Upper lobe of left lung (tissue), 6 donors: Measurements from ENCODE around the gene NUDC. TPM values are rescaled to one million over a fixed set of nuclear protein-coding genes. Genes with fewer than 3 reads are reported as not detected.
A peak's percentile ranks its signal among the peaks of the same experiment; 100 is the strongest.
"Not testable (repeated sequence)": the region's sequence is repeated elsewhere in the genome, so short reads cannot be mapped to it uniquely, and the experiment has no call there.

Experiments
- ATAC-seq, 2 donors: fragments of 200-7000 bp; cut with Tn5 transposase; one replicate each; pipeline ENCODE4 v1.9.1; 2022; ENCODE audit warnings: mild to moderate bottlenecking in 2 of 2, moderate library complexity in 2 of 2; ENCODE audit not compliant: low FRiP score in 2 of 2
- DNase-seq, 2 donors: peaks; one replicate each; pipeline ENCODE4 v3.0.0-alpha.2; 2019 to 2020
- H3K27ac ChIP-seq, 4 donors: fragments of 200-600 bp; sonication (generic); one replicate each; pipeline ENCODE4 v1.5.1; 2016 to 2019
- H3K27me3 ChIP-seq, 4 donors: fragments of 200-600 bp; sonication (generic); one replicate each; pipeline ENCODE4 v1.5.1; 2017 to 2019
- H3K36me3 ChIP-seq, 4 donors: fragments of 200-600 bp; sonication (generic); one replicate each; pipeline ENCODE4 v1.5.1; 2016 to 2019
- H3K4me1 ChIP-seq, 4 donors: fragments of 200-600 bp; sonication (generic); one replicate each; pipeline ENCODE4 v1.5.1; 2018 to 2019
- H3K4me3 ChIP-seq, 4 donors: fragments of 200-600 bp; sonication (generic); one replicate each; pipeline ENCODE4 v1.5.1; 2017 to 2019; ENCODE audit warnings: mild to moderate bottlenecking in 2 of 4, moderate library complexity in 1 of 4
- H3K9me3 ChIP-seq, 4 donors: fragments of 200-600 bp; sonication (generic); one replicate each; pipeline ENCODE4 v1.5.1; 2018 to 2019
- CTCF ChIP-seq, 6 experiments: fragments of 450-650 bp in 4 of 6; fragments of 200-600 bp in 2 of 6; sonication (generic) in 2 of 6; IDR thresholded peaks; one replicate each; pipeline ENCODE4 v1.5.1; 2016 to 2019; ENCODE audit warnings: antibody characterized with exemption in 6 of 6
- EP300 ChIP-seq, 4 donors: sonication (generic); formaldehyde crosslinking; IDR thresholded peaks; one replicate each; pipeline ENCODE4 v1.5.1; 2017; ENCODE audit warnings: antibody characterized with exemption in 4 of 4, control low read depth in 2 of 4
- POLR2A ChIP-seq, 4 donors: fragments of 450-650 bp; IDR thresholded peaks; one replicate each; pipeline ENCODE4 v1.5.1; 2016 to 2017; ENCODE audit warnings: antibody characterized with exemption in 4 of 4, mild to moderate bottlenecking in 2 of 4
- POLR2AphosphoS5 ChIP-seq, 2 donors: sonication (generic); formaldehyde crosslinking; IDR thresholded peaks; one replicate each; pipeline ENCODE4 v1.5.1; 2017; ENCODE audit warnings: antibody characterized with exemption in 2 of 2
- WGBS, 2 donors: methylation state at CpG; one replicate each; pipeline ENCODE4 v1.1.5; 2017 to 2018; 5-methylcytosine and 5-hydroxymethylcytosine counted together
- total RNA-seq, 6 donors: library from RNA; depleted of rRNA in 4 of 6; stranded (reverse); fragments of >200 nt in 4 of 6; gene quantifications; one replicate each; pipeline versions ENCODE4 v1.1.0 to v1.2.1, GENCODE V29; 2016 to 2021
- donor health status: DM: no; HTN: no; CAD: no; lungs with moderate emphysema.
- donor health status: DM: no; HTN: yes; CAD: no; lungs with severe emphysema.

NUDC gene
- total RNA-seq, 6 donors from 2014 or later: 41.9 to 81.2 (median 60.2) TPM

- TF ChIP-seq POLR2AphosphoS5 (IDR thresholded peaks at IDR 0.05): no peak
- H3K4me1 ChIP-seq: no peaks in the 10 kb centered on the region
- ATAC-seq (no peak), DNase-seq (no peak)
- H3K27me3 ChIP-seq: no peaks in the 10 kb centered on the region
- H3K4me3 ChIP-seq: no peak overlapping the region
- H3K36me3 ChIP-seq: peaks cover 39 to 71% (median 59%) of the 10 kb centered on the region in 4 donors
- no peaks in the 10 kb centered on the region for H3K9me3 ChIP-seq
- 75 to 83% methylated on average over 2 of the region's 2 CpGs for WGBS, 2 donors
- no peak overlapping the region for H3K27ac ChIP-seq
Measured at GRCh38 chr1:26945138-26945537, 23.6 kb downstream of the NUDC start.

GRCh38 chr1:26945728-26946127 is 24.2 kb downstream of the NUDC start:
- Histone ChIP-seq H3K27ac (no peak overlapping the region), H3K4me3 (no peak overlapping the region), H3K36me3 (peaks cover 39 to 71% (median 59%) of the 10 kb centered on the region in 4 donors), H3K4me1 (no peaks in the 10 kb centered on the region), H3K9me3 (no peaks in the 10 kb centered on the region), H3K27me3 (no peaks in the 10 kb centered on the region)
- DNase-seq (no peak), ATAC-seq (no peak)
- WGBS, 2 donors: 85 to 92% methylated on average over 7 of the region's 8 CpGs
- TF ChIP-seq CTCF (IDR thresholded peaks at IDR 0.05) (no peak), EP300 (IDR thresholded peaks at IDR 0.05) (no peak), POLR2A (IDR thresholded peaks at IDR 0.05) (no peak), POLR2AphosphoS5 (IDR thresholded peaks at IDR 0.05) (no peak)

GRCh38 chr1:26946270-26946669 is 24.7 kb downstream of the NUDC start:
- H3K36me3 ChIP-seq: peaks cover 37 to 68% (median 59%) of the 10 kb centered on the region in 4 donors
- no peaks in the 10 kb centered on the region for H3K9me3 ChIP-seq
- 83 to 84% methylated on average over 4 of the region's 4 CpGs for WGBS, 2 donors
- DNase-seq (no peak), ATAC-seq (no peak)
- TF ChIP-seq CTCF (IDR thresholded peaks at IDR 0.05) (no peak), POLR2AphosphoS5 (IDR thresholded peaks at IDR 0.05) (no peak), POLR2A (IDR thresholded peaks at IDR 0.05) (no peak), EP300 (IDR thresholded peaks at IDR 0.05) (no peak)
- H3K4me3 ChIP-seq: no peak overlapping the region
- no peak overlapping the region for H3K27ac ChIP-seq
- no peaks in the 10 kb centered on the region for H3K27me3 ChIP-seq
- H3K4me1 ChIP-seq: no peaks in the 10 kb centered on the region

GRCh38 chr1:26948725-26949057 is 27.1 kb downstream of the NUDC start:
- H3K27ac ChIP-seq, H3K27me3 ChIP-seq, H3K9me3 ChIP-seq, H3K4me3 ChIP-seq, H3K4me1 ChIP-seq, ATAC-seq: not testable (repeated sequence)
- WGBS, 2 donors: 92 to 94% methylated on average over 16 of the region's 16 CpGs
- peak in 1 of 2 donors; percentile 61 for DNase-seq
- peaks cover 13 to 44% (median 35%) of the 10 kb centered on the region in 4 donors for H3K36me3 ChIP-seq

- Histone ChIP-seq H3K27ac (no peak overlapping the region), H3K4me1 (no peaks in the 10 kb centered on the region), H3K27me3 (no peaks in the 10 kb centered on the region), H3K4me3 (no peak overlapping the region), H3K36me3 (peaks cover 6 to 37% (median 28%) of the 10 kb centered on the region in 4 donors), H3K9me3 (no peaks in the 10 kb centered on the region)
- 69 to 100% methylated on average over 1 of the region's 1 CpG for WGBS, 2 donors
- no peak for ATAC-seq
- DNase-seq: no peak
- no peak for TF ChIP-seq EP300 (IDR thresholded peaks at IDR 0.05)
- no peak for TF ChIP-seq CTCF (IDR thresholded peaks at IDR 0.05)
- no peak for TF ChIP-seq POLR2A (IDR thresholded peaks at IDR 0.05)
- TF ChIP-seq POLR2AphosphoS5 (IDR thresholded peaks at IDR 0.05): no peak
Measured at GRCh38 chr1:26949266-26949925, 27.9 kb downstream of the NUDC start.

- DNase-seq: no peak
- 70 to 90% methylated on average over 3 of the region's 3 CpGs for WGBS, 2 donors
- H3K4me1 ChIP-seq: no peaks in the 10 kb centered on the region
- H3K36me3 ChIP-seq: peaks cover 3 to 32% (median 23%) of the 10 kb centered on the region in 4 donors
- no peak overlapping the region for H3K4me3 ChIP-seq
- no peak overlapping the region for H3K27ac ChIP-seq
- no peaks in the 10 kb centered on the region for H3K9me3 ChIP-seq
- no peaks in the 10 kb centered on the region for H3K27me3 ChIP-seq
- no peak for ATAC-seq
- TF ChIP-seq POLR2A (IDR thresholded peaks at IDR 0.05) (no peak), POLR2AphosphoS5 (IDR thresholded peaks at IDR 0.05) (no peak), CTCF (IDR thresholded peaks at IDR 0.05) (no peak)
Measured at GRCh38 chr1:26949926-26950319, 28.4 kb downstream of the NUDC start.
